IMR-90 (cell line): Measurements from ENCODE around the gene TMEM184B. TPM values are rescaled to one million over a fixed set of nuclear protein-coding genes. Genes with fewer than 3 reads are reported as not detected.
A peak's percentile ranks its signal among the peaks of the same experiment; 100 is the strongest.

ENCODE experiments used
- ATAC-seq: fragments of 200-7000 bp; cut with Tn5 transposase; 2 replicates; pipeline ENCODE4 v1.9.1; 2020; ENCODE audit warnings: low read depth, mild to moderate bottlenecking, moderate library complexity
- BruUV-seq: library from RNA; stranded (reverse); fragments of 400-500 nt; replicated peaks from 2 replicates; lab custom pipeline; 2021; lab: Mats Ljungman, UMichigan
- CTCF ChIA-PET: fragments of 300-600 bp; formaldehyde crosslinking; extraction: SDS; loops from one replicate; lab custom pipeline; 2021; ENCODE audit warnings: antibody characterized with exemption; lab: Yijun Ruan, JAX
- POLR2A ChIA-PET: fragments of 300-600 bp; sonication (Branson Sonifier 250); formaldehyde crosslinking; loops from one replicate; lab custom pipeline; 2022; ENCODE audit warnings: antibody characterized with exemption; ENCODE audit not compliant: unreplicated experiment; lab: Charles Lee
- DNase-seq: peaks from one replicate; pipeline ENCODE4 v3.0.0; 2013
- H2AFZ ChIP-seq: replicated peaks from 2 replicates; pipeline ENCODE3; 2013; ENCODE audit warnings: low read length, mild to moderate bottlenecking; ENCODE audit not compliant: poor library complexity
- H2AK5ac ChIP-seq: 2 replicates; pipeline ENCODE4 v1.6.1; 2013; ENCODE audit warnings: low read depth, low read length, inconsistent platforms
- H2AK9ac ChIP-seq: replicated peaks from 2 replicates; pipeline ENCODE3; 2013; ENCODE audit warnings: mild to moderate bottlenecking, low read depth, low read length, moderate library complexity; ENCODE audit not compliant: poor library complexity
- H2BK120ac ChIP-seq: 2 replicates; pipeline ENCODE4 v1.6.1; 2013; ENCODE audit warnings: low read depth, low read length, inconsistent platforms
- H2BK15ac ChIP-seq: 3 replicates; pipeline ENCODE4 v1.6.1; 2013; ENCODE audit warnings: low read depth, low read length, inconsistent platforms
- H2BK20ac ChIP-seq: 2 replicates; pipeline ENCODE4 v1.6.1; 2013; ENCODE audit warnings: low read depth, mild to moderate bottlenecking, inconsistent platforms, low read length, moderate library complexity
- H2BK5ac ChIP-seq: 2 replicates; pipeline ENCODE4 v1.6.1; 2013; ENCODE audit warnings: mild to moderate bottlenecking, low read depth, low read length, inconsistent platforms; ENCODE audit not compliant: poor library complexity, severe bottlenecking
- H3K14ac ChIP-seq: replicated peaks from 2 replicates; pipeline ENCODE4 v1.6.1; 2013; ENCODE audit warnings: low read depth, low read length, inconsistent platforms
- H3K18ac ChIP-seq: 2 replicates; pipeline ENCODE4 v1.6.1; 2013; ENCODE audit warnings: low read depth, low read length, control low read depth
- H3K23ac ChIP-seq: 2 replicates; pipeline ENCODE4 v1.6.1; 2013; ENCODE audit warnings: low read depth, low read length, inconsistent platforms
- H3K27ac ChIP-seq: 2 replicates; pipeline ENCODE4 v1.5.1; 2013; ENCODE audit warnings: mild to moderate bottlenecking, control low read depth, low read length; ENCODE audit not compliant: insufficient read depth
- H3K27me3 ChIP-seq: 2 replicates; pipeline ENCODE4 v1.6.1; 2013; ENCODE audit warnings: low read length; ENCODE audit not compliant: control insufficient read depth, insufficient read depth
- H3K36me3 ChIP-seq: 2 replicates; pipeline ENCODE4 v1.6.1; 2013; ENCODE audit warnings: low read length, mixed read lengths; ENCODE audit not compliant: control insufficient read depth, insufficient read depth
- H3K4ac ChIP-seq: 2 replicates; pipeline ENCODE4 v1.6.1; 2013; ENCODE audit warnings: low read depth, low read length, inconsistent platforms
- H3K4me1 ChIP-seq: 2 replicates; pipeline ENCODE4 v1.6.1; 2013; ENCODE audit warnings: low read length, mixed read lengths; ENCODE audit not compliant: control insufficient read depth, insufficient read depth
- H3K4me2 ChIP-seq: 2 replicates; pipeline ENCODE4 v1.6.1; 2013; ENCODE audit warnings: low read depth, mild to moderate bottlenecking, control low read depth, low read length, moderate library complexity
- H3K4me3 ChIP-seq: 2 replicates; pipeline ENCODE4 v1.5.1; 2013; ENCODE audit warnings: low read depth, mild to moderate bottlenecking, control low read depth, low read length, moderate library complexity; ENCODE audit not compliant: insufficient read depth
- H3K56ac ChIP-seq: 2 replicates; pipeline ENCODE4 v1.6.1; 2013; ENCODE audit warnings: low read length, inconsistent platforms; ENCODE audit not compliant: insufficient read depth; ENCODE audit errors: extremely low read depth
- H3K79me1 ChIP-seq, 2 experiments: 2 replicates each; pipeline ENCODE4 v1.6.1; 2013; ENCODE audit warnings: low read length in 2 of 2, inconsistent platforms in 1 of 2, low read depth in 1 of 2
- H3K9ac ChIP-seq: 2 replicates; pipeline ENCODE4 v1.6.1; 2013; ENCODE audit warnings: low read depth, low read length, control low read depth
- H3K9me1 ChIP-seq: 2 replicates; pipeline ENCODE4 v1.6.1; 2013; ENCODE audit warnings: low read length, inconsistent platforms; ENCODE audit not compliant: insufficient read depth
- H3K9me3 ChIP-seq: 2 replicates; pipeline ENCODE4 v1.6.1; 2013; ENCODE audit warnings: low read length; ENCODE audit not compliant: control insufficient read depth, insufficient read depth
- H4K20me1 ChIP-seq: 2 replicates; pipeline ENCODE4 v1.6.1; 2013; ENCODE audit warnings: low read length, inconsistent platforms; ENCODE audit not compliant: insufficient read depth
- H4K5ac ChIP-seq: 2 replicates; pipeline ENCODE4 v1.6.1; 2013; ENCODE audit warnings: mild to moderate bottlenecking, low read depth, low read length, control low read depth
- H4K8ac ChIP-seq, 2 experiments: 2 replicates each; pipeline ENCODE4 v1.6.1; 2013; ENCODE audit warnings: low read depth in 2 of 2, low read length in 2 of 2, control low read depth in 1 of 2, inconsistent platforms in 1 of 2
- H4K91ac ChIP-seq: 2 replicates; pipeline ENCODE4 v1.6.1; 2013; ENCODE audit warnings: low read depth, low read length, inconsistent platforms; ENCODE audit not compliant: insufficient read depth
- CHD1 ChIP-seq: IDR thresholded peaks from 2 replicates; pipeline ENCODE4 v1.6.1; 2012; ENCODE audit warnings: low read depth, low read length, improper control_type of control experiment
- ELK1 ChIP-seq: fragments of 150-350 bp; IDR thresholded peaks from 2 replicates; pipeline ENCODE4 v1.6.1; 2016; ENCODE audit warnings: low read depth, mild to moderate bottlenecking, low read length, moderate library complexity, borderline replicate concordance
- MXI1 ChIP-seq: IDR thresholded peaks from 2 replicates; pipeline ENCODE4 v1.6.1; 2012; ENCODE audit warnings: low read depth, mild to moderate bottlenecking, low read length, moderate library complexity, borderline replicate concordance
- NFE2L2 ChIP-seq: fragments of 150-350 bp; IDR thresholded peaks from 2 replicates; pipeline ENCODE4 v1.6.1; 2016; ENCODE audit warnings: low read depth, mild to moderate bottlenecking, low read length
- POLR2A ChIP-seq: IDR thresholded peaks from 2 replicates; pipeline ENCODE4 v1.6.1; 2012; ENCODE audit warnings: mild to moderate bottlenecking, low read depth, low read length
- RAD21 ChIP-seq: IDR thresholded peaks from 2 replicates; pipeline ENCODE4 v1.6.1; 2012; ENCODE audit warnings: low read length, improper control_type of control experiment
- SMC3 ChIP-seq: fragments of 150-350 bp; IDR thresholded peaks from 2 replicates; pipeline ENCODE4 v1.6.1; 2016; ENCODE audit warnings: low read depth, mild to moderate bottlenecking, antibody characterized with exemption, low read length, moderate library complexity
- WGBS, 2 experiments: methylation state at CpG; one replicate each; pipeline versions ENCODE4 v1.1.5 to v1.1.7; 2013; ENCODE audit warnings: missing lambda C conversion rate in 2 of 2; ENCODE audit not compliant: insufficient read length in 1 of 2; ENCODE audit errors: extremely low coverage in 2 of 2; 5-methylcytosine and 5-hydroxymethylcytosine counted together
- dilution Hi-C: fragments of 300-500 bp; cut with HindIII; formaldehyde crosslinking; loops from one replicate; pipeline ENCODE4 v1.14.3; 2018; ENCODE audit warnings: low sequenced_read_pairs; ENCODE audit not compliant: unreplicated experiment
- in situ Hi-C: fragments of 300-500 bp; cut with MboI; formaldehyde crosslinking; loops from 3 replicates; pipeline ENCODE4 v1.14.3; 2019; ENCODE audit warnings: low sequenced_read_pairs, inconsistent platforms, mixed read lengths
- intact Hi-C: fragments of 100-400 bp; cut with micrococcal nuclease; formaldehyde crosslinking; loops from 2 replicates; pipeline ENCODE4 v1.10.0; 2022
- polyA plus RNA-seq, 3 experiments: library from polyadenylated mRNA; depleted of rRNA; stranded (reverse); fragments of >200 nt; gene quantifications; 2 replicates each; pipeline ENCODE4 v1.2.3, GENCODE V29; 2012; ENCODE audit warnings: low replicate concordance in 1 of 3
- total RNA-seq: library from RNA; depleted of rRNA; stranded (reverse); fragments of >200 nt; gene quantifications from 2 replicates; pipeline ENCODE4 v1.2.3, GENCODE V29; 2012

Gene TMEM184B
- total and polyA plus RNA-seq, 2 of the 4 experiments (the other 2 are of a cell fraction): 9.1 to 81.1 TPM

GRCh38 chr22:38175206-38176118 is 97.3 kb downstream of the TMEM184B start:
- peaks cover 0 to 29% of the 10 kb centered on the region in 2 experiments; a peak in 1 of 4 replicates for H3K79me1 ChIP-seq
- H3K9ac ChIP-seq: no peak overlapping the region
- dilution Hi-C loops (no loop called here), intact Hi-C loops (no loop called here), in situ Hi-C loops (no loop called here)
- H3K36me3 ChIP-seq: no peaks in the 10 kb centered on the region
- peak overlapping the region; percentile 65 for H2BK5ac ChIP-seq
- H3K27me3 ChIP-seq: no peaks in the 10 kb centered on the region
- H3K9me1 ChIP-seq: peaks cover 28% of the 10 kb centered on the region
- H2AK9ac ChIP-seq: peak overlapping the region; percentile 79
- peak overlapping the region; percentile 64 for H3K14ac ChIP-seq
- peak overlapping the region; percentile 70 for H3K27ac ChIP-seq
- BruUV-seq: no TSS peak
- H3K4me2 ChIP-seq: no peak overlapping the region; the same call in 1 of the 2 replicates
- no peak overlapping the region for H3K56ac ChIP-seq
- peak overlapping the region; percentile 30 to 64 for H4K8ac ChIP-seq
- TF ChIP-seq NFE2L2 (no peak), MXI1 (no peak), SMC3 (no peak), CHD1 (no peak), RAD21 (no peak), POLR2A (peak; percentile 41; the same call in 1 of the 2 replicates), ELK1 (no peak)
- ChIA-PET CTCF (interaction anchor here (0.6 to 1.0 kb wide), 3 partner anchors 27 to 60 kb away, joined by 3 to 4 read pairs (median 4); partner anchors contain the start of gene MAFF), POLR2A (no interaction called here)
- H4K20me1 ChIP-seq: no peaks in the 10 kb centered on the region; the same call in 1 of the 2 replicates
- DNase-seq (no peak), ATAC-seq (no peak)
- no peaks in the 10 kb centered on the region for H3K9me3 ChIP-seq
- peak overlapping the region; percentile 50 for H3K18ac ChIP-seq
- H4K5ac ChIP-seq: peak overlapping the region; percentile 32; the same call in 1 of the 2 replicates
- peak overlapping the region; percentile 87 for H4K91ac ChIP-seq
- H2BK20ac ChIP-seq: peak overlapping the region; percentile 93
- H2AFZ ChIP-seq: peak overlapping the region; percentile 82
- 85% methylated on average over 13 of the region's 17 CpGs; no CpG with 5 or more reads in 1 of the 2 experiments for WGBS, 2 experiments
- H3K4me1 ChIP-seq: peaks cover 30% of the 10 kb centered on the region
- H2BK120ac ChIP-seq: peak overlapping the region; percentile 94
- peak overlapping the region; percentile 36 for H3K23ac ChIP-seq
- H3K4me3 ChIP-seq: no peak overlapping the region
- peak overlapping the region; percentile 82; the same call in 2 of the 3 replicates for H2BK15ac ChIP-seq
- H2AK5ac ChIP-seq: peak overlapping the region; percentile 84
- H3K4ac ChIP-seq: peak overlapping the region; percentile 91
